ENCODE data around the gene AIFM3. TPM values are rescaled to one million over a fixed set of nuclear protein-coding genes. Genes with fewer than 3 reads are reported as not detected.

Gene AIFM3
- total RNA-seq, 4 donors from 2014 or later = 0.11 to 2.0 (median 0.80) TPM

DNA sequence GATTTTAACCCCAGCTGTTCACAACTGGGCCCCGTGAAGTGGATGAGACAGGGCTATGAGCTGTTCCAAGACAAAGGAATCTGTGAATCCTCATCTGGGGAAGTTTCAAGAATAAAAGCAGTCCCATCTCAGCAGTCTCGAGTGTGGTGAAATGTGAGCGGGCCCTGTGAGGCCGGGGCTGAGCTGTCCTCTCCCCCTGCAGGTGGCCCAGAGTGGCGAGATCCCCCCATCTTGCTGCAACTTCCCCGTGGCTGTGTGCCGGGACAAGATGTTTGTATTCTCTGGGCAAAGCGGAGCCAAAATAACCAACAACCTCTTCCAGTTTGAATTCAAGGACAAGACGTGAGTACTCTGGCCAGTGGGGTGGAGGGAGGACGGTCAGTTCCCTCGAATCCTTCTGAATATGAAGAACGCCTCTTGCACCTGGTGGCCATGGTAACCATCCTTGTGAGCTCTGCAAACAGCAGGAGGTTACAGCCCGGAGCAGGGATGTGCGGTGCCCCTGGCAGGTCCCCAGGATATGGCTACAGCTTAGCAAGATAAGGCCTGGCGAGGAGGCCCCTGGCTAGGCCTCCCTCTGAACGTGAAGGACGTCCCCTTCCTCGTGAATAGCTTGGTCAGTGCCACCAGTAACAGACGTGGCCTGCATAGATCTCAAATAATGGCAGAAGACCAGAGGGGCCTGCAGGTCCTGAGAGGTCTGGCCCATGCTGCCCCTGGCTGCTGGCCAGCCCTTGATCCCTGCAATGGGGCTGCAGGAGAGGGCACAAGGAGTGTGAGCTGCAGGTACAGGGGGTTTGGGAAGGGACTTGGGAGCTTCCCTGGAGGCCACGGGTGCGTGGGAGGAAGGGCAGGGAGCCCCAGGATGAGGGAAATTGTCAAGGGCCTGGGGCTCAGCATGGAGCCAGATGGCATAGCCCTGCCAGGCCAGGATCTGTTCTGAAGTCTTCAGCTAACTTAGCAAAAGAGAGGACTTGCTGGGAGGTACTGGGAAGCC lies 23.4 kb downstream of the AIFM3 start:
- H3K4me1 ChIP-seq = no peaks in the 10 kb centered on the region
- intact Hi-C loops (cut with DNase I) = no loop called here
- DNase-seq = no peak
- H3K9me3 ChIP-seq = no peaks in the 10 kb centered on the region
- WGBS, 2 donors = 83 to 89% methylated on average over 16 to 20 of the region's 21 CpGs
- H3K4me3 ChIP-seq (replicated peaks in 1 of 3) = no peak overlapping the region
- H3K27me3 ChIP-seq = no peaks in the 10 kb centered on the region
- TF ChIP-seq, protein P1, sequence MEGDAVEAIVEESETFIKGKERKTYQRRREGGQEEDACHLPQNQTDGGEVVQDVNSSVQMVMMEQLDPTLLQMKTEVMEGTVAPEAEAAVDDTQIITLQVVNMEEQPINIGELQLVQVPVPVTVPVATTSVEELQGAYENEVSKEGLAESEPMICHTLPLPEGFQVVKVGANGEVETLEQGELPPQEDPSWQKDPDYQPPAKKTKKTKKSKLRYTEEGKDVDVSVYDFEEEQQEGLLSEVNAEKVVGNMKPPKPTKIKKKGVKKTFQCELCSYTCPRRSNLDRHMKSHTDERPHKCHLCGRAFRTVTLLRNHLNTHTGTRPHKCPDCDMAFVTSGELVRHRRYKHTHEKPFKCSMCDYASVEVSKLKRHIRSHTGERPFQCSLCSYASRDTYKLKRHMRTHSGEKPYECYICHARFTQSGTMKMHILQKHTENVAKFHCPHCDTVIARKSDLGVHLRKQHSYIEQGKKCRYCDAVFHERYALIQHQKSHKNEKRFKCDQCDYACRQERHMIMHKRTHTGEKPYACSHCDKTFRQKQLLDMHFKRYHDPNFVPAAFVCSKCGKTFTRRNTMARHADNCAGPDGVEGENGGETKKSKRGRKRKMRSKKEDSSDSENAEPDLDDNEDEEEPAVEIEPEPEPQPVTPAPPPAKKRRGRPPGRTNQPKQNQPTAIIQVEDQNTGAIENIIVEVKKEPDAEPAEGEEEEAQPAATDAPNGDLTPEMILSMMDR (IDR thresholded peaks at IDR 0.05) = no peak
- TF ChIP-seq POLR2A (IDR thresholded peaks at IDR 0.05) = no peak
- H3K36me3 ChIP-seq = peaks cover 21 to 37% of the 10 kb centered on the region in 2 donors
- no peak overlapping the region for H3K27ac ChIP-seq

DNA sequence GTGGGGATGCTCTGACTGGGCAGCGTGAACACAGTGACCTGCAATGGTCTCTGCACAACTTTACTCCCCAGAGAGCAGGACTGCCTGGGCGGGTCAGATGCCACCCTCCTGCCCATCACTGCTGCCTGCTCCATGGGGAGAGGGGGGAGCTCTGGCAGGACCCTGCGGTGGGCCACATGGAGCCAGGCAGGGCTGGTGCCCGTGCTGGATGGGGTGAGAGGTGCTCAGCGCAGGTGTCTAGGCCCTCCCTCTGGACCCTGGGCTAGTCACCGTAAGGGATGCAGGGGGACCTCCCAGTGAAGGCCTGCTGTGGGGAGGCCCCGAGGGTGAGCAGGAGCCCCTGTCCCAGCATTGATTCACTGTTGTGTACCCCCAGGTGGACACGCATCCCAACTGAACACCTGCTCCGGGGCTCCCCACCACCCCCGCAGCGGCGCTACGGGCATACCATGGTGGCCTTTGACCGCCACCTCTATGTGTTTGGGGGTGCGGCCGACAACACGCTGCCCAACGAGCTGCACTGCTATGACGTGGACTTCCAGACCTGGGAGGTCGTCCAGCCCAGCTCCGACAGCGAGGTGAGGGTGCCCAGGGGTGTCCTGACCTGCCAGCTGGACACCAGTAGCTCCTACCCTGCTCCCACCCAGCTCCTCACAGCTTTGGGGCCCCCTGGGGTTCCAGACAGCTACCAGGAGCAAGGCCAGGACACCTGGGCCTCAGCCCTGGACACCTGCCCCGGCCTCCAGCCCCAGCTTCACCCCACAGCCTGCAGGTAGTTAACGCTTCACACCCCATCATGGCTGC lies 24.4 kb downstream of the AIFM3 start:
- WGBS, 2 donors = 92 to 96% methylated on average over 14 to 16 of the region's 24 CpGs
- Histone ChIP-seq H3K36me3 (peaks cover 21 to 37% of the 10 kb centered on the region in 2 donors), H3K4me1 (no peaks in the 10 kb centered on the region), H3K4me3 (replicated peaks in 1 of 3) (no peak overlapping the region), H3K9me3 (no peaks in the 10 kb centered on the region), H3K27me3 (no peaks in the 10 kb centered on the region), H3K27ac (no peak overlapping the region)
- intact Hi-C loops (cut with DNase I) = no loop called here
- TF ChIP-seq, protein P1 (IDR thresholded peaks at IDR 0.05) = no peak
- no peak for TF ChIP-seq POLR2A (IDR thresholded peaks at IDR 0.05)
- DNase-seq = no peak

DNA sequence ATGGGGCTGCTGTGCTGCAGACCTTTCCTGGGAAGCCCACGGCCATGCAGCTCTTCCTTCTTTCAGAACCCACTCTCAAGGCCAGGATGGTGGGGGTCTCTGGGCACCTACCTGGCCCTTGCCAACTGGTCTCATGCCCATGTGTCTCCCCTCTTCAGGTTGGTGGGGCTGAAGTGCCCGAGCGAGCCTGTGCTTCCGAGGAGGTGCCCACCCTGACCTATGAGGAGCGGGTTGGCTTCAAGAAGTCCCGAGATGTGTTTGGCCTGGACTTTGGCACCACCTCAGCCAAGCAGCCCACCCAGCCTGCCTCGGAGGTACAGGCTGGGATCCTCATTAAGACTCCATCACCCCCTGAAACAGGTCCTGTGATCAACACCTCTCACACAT lies 25.0 kb downstream of the AIFM3 start:
- Histone ChIP-seq H3K27ac (no peak overlapping the region), H3K27me3 (no peaks in the 10 kb centered on the region), H3K4me1 (no peaks in the 10 kb centered on the region), H3K9me3 (no peaks in the 10 kb centered on the region), H3K4me3 (replicated peaks in 1 of 3) (no peak overlapping the region), H3K36me3 (peaks cover 21 to 34% of the 10 kb centered on the region in 2 donors)
- WGBS, 2 donors = 79 to 100% methylated on average over 4 of the region's 7 CpGs
- intact Hi-C loops (cut with DNase I) = no loop called here
- no peak for TF ChIP-seq POLR2A (IDR thresholded peaks at IDR 0.05)
- TF ChIP-seq, protein P1 (IDR thresholded peaks at IDR 0.05) = no peak
- no peak for DNase-seq

DNA sequence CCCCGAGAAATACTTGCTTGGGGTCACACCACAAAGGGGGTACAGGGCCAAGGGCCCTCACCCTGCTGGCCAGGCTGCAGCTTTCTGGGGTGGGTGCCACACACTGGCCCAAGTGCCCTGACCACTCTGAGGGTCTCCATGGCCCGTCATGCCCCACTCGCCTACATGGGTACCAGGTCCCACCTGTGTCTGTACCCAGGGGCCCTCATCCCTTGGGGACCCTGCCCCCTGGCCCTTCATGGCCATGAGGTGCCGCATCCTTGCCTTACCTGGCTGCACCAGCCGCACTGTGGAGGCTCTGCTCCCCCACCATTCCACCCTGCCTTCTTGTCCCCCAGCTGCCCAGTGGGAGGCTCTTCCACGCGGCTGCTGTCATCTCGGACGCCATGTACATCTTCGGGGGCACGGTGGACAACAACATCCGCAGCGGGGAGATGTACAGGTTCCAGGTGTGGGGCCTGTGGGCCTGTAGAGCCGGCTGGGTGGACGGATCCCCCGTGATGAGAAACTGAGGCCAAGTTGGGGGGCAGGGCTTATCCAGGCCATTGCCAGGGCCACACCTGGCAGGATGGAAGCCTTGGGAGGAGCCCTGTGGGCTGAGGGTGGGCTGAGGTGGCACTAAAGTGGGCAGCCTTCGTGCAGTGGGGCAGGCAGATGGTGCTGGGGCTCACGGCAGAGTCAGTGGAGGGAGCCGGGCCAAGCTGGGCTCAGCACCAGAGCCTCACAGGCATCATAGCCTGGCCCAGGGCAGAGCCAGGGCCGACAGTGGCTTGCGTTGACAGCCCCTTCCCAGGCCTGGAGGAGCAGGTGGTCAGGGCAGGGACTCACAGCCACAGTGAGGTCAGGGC lies 25.6 kb downstream of the AIFM3 start:
- H3K27me3 ChIP-seq = no peaks in the 10 kb centered on the region
- 89 to 92% methylated on average over 16 to 21 of the region's 21 CpGs for WGBS, 2 donors

More for the DNA sequence above, 25.6 kb downstream of the AIFM3 start:
- H3K36me3 ChIP-seq = peaks cover 17 to 29% of the 10 kb centered on the region in 2 donors
- DNase-seq = no peak
- H3K4me3 ChIP-seq (replicated peaks in 1 of 3) = no peak overlapping the region
- no peaks in the 10 kb centered on the region for H3K9me3 ChIP-seq
- intact Hi-C loops (cut with DNase I) = no loop called here
- H3K4me1 ChIP-seq = no peaks in the 10 kb centered on the region
- TF ChIP-seq, protein P1 (IDR thresholded peaks at IDR 0.05) = no peak
- TF ChIP-seq POLR2A (IDR thresholded peaks at IDR 0.05) = no peak
- no peak overlapping the region for H3K27ac ChIP-seq

Data from thyroid gland (tissue), 4 donors.